A673 (cell line): ENCODE measurements around the gene CALN1. TPM values are rescaled to one million over a fixed set of nuclear protein-coding genes. Genes with fewer than 3 reads are reported as not detected.

ENCODE experiments used
- BruUV-seq: library from RNA; stranded (reverse); fragments of 400-500 nt; replicated peaks from 2 replicates; lab custom pipeline; 2021; lab: Mats Ljungman, UMichigan
- CTCF ChIA-PET: fragments of 300-600 bp; sonication (Branson Sonifier 250); formaldehyde crosslinking; loops from one replicate; lab custom pipeline; 2022; ENCODE audit warnings: antibody characterized with exemption; lab: Charles Lee
- POLR2A ChIA-PET: fragments of 300-600 bp; sonication (Branson Sonifier 250); formaldehyde crosslinking; loops from one replicate; lab custom pipeline; 2022; ENCODE audit warnings: antibody characterized with exemption; ENCODE audit not compliant: low non-redundant PET; lab: Charles Lee
- DNase-seq: peaks from one replicate; pipeline ENCODE4 v3.0.0-alpha.2; 2015; ENCODE audit warnings: low spot score
- H3K27ac ChIP-seq: fragments of 200-600 bp; sonication (generic); 2 replicates; pipeline ENCODE4 v1.5.1; 2016; ENCODE audit warnings: mixed run types, low read depth, mild to moderate bottlenecking, mixed read lengths, antibody characterized with exemption, low read length; ENCODE audit not compliant: poor library complexity, severe bottlenecking
- H3K27me3 ChIP-seq: fragments of 200-600 bp; sonication (generic); replicated peaks from 2 replicates; pipeline ENCODE4 v1.6.1; 2017; ENCODE audit warnings: mixed run types, low read depth, mild to moderate bottlenecking, mixed read lengths, antibody characterized with exemption, low read length; ENCODE audit not compliant: insufficient read depth, poor library complexity
- H3K36me3 ChIP-seq: fragments of 200-600 bp; sonication (generic); 2 replicates; pipeline ENCODE4 v1.6.1; 2016; ENCODE audit warnings: mixed run types, mild to moderate bottlenecking, mixed read lengths, antibody characterized with exemption, low read length; ENCODE audit not compliant: insufficient read depth, poor library complexity, severe bottlenecking
- H3K4me1 ChIP-seq: fragments of 200-600 bp; sonication (generic); 2 replicates; pipeline ENCODE4 v1.6.1; 2017; ENCODE audit warnings: mixed run types, mild to moderate bottlenecking, mixed read lengths, antibody characterized with exemption, low read length; ENCODE audit not compliant: insufficient read depth, poor library complexity, severe bottlenecking
- H3K4me3 ChIP-seq: fragments of 200-600 bp; sonication (generic); 2 replicates; pipeline ENCODE4 v1.5.1; 2016; ENCODE audit warnings: low read depth, mixed run types, mild to moderate bottlenecking, mixed read lengths, low read length; ENCODE audit not compliant: poor library complexity, severe bottlenecking
- H3K9me3 ChIP-seq: fragments of 200-600 bp; sonication (generic); 2 replicates; pipeline ENCODE4 v1.6.1; 2016; ENCODE audit warnings: mixed run types, low read depth, mild to moderate bottlenecking, mixed read lengths, antibody characterized with exemption, low read length; ENCODE audit not compliant: poor library complexity, severe bottlenecking
- EZH2 ChIP-seq: fragments of 200-600 bp; sonication (generic); IDR thresholded peaks from 2 replicates; pipeline ENCODE4 v1.6.1; 2017; ENCODE audit warnings: borderline replicate concordance, low read depth, mild to moderate bottlenecking, mixed read lengths, antibody characterized with exemption, low read length; ENCODE audit not compliant: poor library complexity, severe bottlenecking
- intact Hi-C: fragments of 100-400 bp; cut with micrococcal nuclease; formaldehyde crosslinking; loops from one replicate; pipeline ENCODE4 v1.10.0; 2022; ENCODE audit not compliant: unreplicated experiment
- total RNA-seq: library from RNA; stranded (reverse); gene quantifications from 2 replicates; pipeline ENCODE4 v1.2.3, GENCODE V29; 2021
- TF ChIP-seq, protein P1 (sequence below): fragments of 300-800, 200-600 bp; sonication (generic); conservative IDR thresholded peaks from 2 replicates; pipeline ENCODE4 v1.5.1; 2017; ENCODE audit warnings: low read depth, mild to moderate bottlenecking, antibody characterized with exemption, low read length, moderate library complexity, mixed read lengths

Gene CALN1
- total RNA-seq, 1 experiment from 2014 or later = not detected

DNA sequence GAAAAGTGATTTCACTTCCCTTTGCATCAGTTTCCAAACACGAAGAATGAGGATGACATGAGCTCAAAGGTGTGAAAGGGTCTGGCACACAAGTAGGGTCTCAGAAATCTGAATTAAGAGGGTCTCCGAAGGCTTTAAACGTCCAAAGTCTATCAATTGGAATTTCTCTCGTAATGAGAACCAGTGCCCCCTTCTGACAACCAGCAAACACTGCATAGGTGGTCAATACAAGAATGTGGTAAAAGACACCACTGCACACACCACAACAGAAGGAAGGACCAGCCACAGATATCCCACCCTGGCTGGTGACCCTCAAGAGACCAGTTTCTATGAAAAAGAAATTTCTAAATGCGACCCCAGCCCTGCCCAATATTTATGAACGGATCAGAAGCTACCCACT is 78.1 kb downstream of the CALN1 start:
- Histone ChIP-seq H3K4me1 (no peaks in the 10 kb centered on the region), H3K27ac (no peak overlapping the region), H3K27me3 (peaks cover 20% of the 10 kb centered on the region), H3K36me3 (no peaks in the 10 kb centered on the region), H3K9me3 (no peaks in the 10 kb centered on the region), H3K4me3 (no peak overlapping the region)
- TF ChIP-seq, protein P1, sequence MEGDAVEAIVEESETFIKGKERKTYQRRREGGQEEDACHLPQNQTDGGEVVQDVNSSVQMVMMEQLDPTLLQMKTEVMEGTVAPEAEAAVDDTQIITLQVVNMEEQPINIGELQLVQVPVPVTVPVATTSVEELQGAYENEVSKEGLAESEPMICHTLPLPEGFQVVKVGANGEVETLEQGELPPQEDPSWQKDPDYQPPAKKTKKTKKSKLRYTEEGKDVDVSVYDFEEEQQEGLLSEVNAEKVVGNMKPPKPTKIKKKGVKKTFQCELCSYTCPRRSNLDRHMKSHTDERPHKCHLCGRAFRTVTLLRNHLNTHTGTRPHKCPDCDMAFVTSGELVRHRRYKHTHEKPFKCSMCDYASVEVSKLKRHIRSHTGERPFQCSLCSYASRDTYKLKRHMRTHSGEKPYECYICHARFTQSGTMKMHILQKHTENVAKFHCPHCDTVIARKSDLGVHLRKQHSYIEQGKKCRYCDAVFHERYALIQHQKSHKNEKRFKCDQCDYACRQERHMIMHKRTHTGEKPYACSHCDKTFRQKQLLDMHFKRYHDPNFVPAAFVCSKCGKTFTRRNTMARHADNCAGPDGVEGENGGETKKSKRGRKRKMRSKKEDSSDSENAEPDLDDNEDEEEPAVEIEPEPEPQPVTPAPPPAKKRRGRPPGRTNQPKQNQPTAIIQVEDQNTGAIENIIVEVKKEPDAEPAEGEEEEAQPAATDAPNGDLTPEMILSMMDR = peak; percentile 26; the same call in 1 of the 2 replicates
- no peak for TF ChIP-seq EZH2
- intact Hi-C loops = no loop called here
- ChIA-PET CTCF (no interaction called here), POLR2A (no interaction called here)
- BruUV-seq = no TSS peak
- no peak for DNase-seq

DNA sequence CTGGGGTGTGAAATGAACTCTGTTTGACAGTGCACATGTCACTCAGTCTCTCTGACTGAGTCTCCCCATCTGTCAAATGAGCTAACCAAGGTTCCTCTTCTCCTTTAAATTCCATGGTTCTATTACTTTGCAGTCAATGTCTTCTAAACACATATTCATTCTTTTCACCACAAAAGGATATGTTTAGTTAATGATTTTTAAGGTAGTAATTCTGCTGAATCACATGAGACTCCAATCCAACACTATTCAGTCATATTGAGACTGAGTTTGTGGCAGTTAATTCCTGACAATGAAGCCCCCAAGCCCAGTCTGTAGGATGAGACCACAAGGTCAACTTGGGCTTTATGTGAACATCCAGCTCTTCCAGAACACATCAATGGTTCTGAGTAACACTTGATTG is 85.3 kb downstream of the CALN1 start:
- Histone ChIP-seq H3K4me1 (no peaks in the 10 kb centered on the region), H3K4me3 (no peak overlapping the region), H3K36me3 (no peaks in the 10 kb centered on the region), H3K9me3 (no peaks in the 10 kb centered on the region), H3K27me3 (no peaks in the 10 kb centered on the region), H3K27ac (no peak overlapping the region)
- TF ChIP-seq EZH2 = no peak
- TF ChIP-seq, protein P1 = no peak
- intact Hi-C loops = no loop called here
- no peak for DNase-seq
- no TSS peak for BruUV-seq
- CTCF ChIA-PET = no interaction called here
- POLR2A ChIA-PET = no interaction called here

DNA sequence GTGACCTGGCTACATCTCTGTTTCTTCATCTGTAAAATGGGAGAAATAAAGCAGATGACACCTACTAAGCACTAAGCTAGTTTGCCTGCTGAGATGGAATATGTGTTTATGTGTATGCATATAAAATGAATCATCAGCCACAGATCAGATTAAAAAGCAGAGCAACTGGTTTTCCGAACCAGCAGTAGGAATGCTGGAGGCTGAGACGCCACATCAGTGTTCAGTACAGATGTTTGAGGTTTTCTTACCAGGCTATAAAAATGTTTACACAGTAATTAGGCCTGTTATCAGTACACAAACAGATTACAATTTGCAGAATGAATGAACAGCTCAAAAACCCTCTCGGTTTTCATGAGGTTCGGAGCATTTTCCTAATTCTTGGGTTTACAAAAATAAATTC is 85.8 kb downstream of the CALN1 start:
- no peak overlapping the region for H3K4me3 ChIP-seq
- no peak overlapping the region for H3K27ac ChIP-seq
- H3K4me1 ChIP-seq = no peaks in the 10 kb centered on the region
- DNase-seq = no peak
- no peaks in the 10 kb centered on the region for H3K9me3 ChIP-seq
- ChIA-PET POLR2A (no interaction called here), CTCF (no interaction called here)
- intact Hi-C loops = no loop called here
- no peak for TF ChIP-seq EZH2
- TF ChIP-seq, protein P1 = no peak
- BruUV-seq = no TSS peak
- H3K36me3 ChIP-seq = no peaks in the 10 kb centered on the region
- H3K27me3 ChIP-seq = no peaks in the 10 kb centered on the region
